H1 (cell line): ENCODE results near the gene ZNF831. TPM values are rescaled to one million over a fixed set of nuclear protein-coding genes. Genes with fewer than 3 reads are reported as not detected.

Experiments used
- ASH2L ChIP-seq: fragments of 200-600, 300-600 bp; sonication (generic); IDR thresholded peaks from one replicate; pipeline ENCODE4 v1.7.1; 2017; ENCODE audit warnings: low read length
- CTBP2 ChIP-seq: IDR thresholded peaks from 2 replicates; pipeline ENCODE4 v1.7.0; 2011; ENCODE audit warnings: borderline replicate concordance, mild to moderate bottlenecking, moderate library complexity, mixed read lengths, low read length; ENCODE audit not compliant: insufficient read depth, insufficient read length
- EZH2 ChIP-seq: fragments of 200-600 bp; sonication (generic); IDR thresholded peaks from 2 replicates; pipeline ENCODE4 v1.7.1; 2012; ENCODE audit warnings: low read depth, mild to moderate bottlenecking, moderate library complexity, low read length, inconsistent platforms; ENCODE audit not compliant: severe bottlenecking
- GTF2F1 ChIP-seq: IDR thresholded peaks from 2 replicates; pipeline ENCODE4 v1.6.1; 2012; ENCODE audit warnings: low read depth, low read length, improper control_type of control experiment, borderline replicate concordance
- JUN ChIP-seq: IDR thresholded peaks from 2 replicates; pipeline ENCODE4 v1.6.1; 2011; ENCODE audit warnings: low read depth, mild to moderate bottlenecking, improper control_type of control experiment, low read length
- SUZ12 ChIP-seq: fragments of 200-600 bp; sonication (generic); IDR thresholded peaks from 2 replicates; pipeline ENCODE4 v1.6.1; 2012; ENCODE audit warnings: mild to moderate bottlenecking, inconsistent platforms, low read length, moderate library complexity, mixed read lengths
- TAF1 ChIP-seq: IDR thresholded peaks from 2 replicates; pipeline ENCODE4 v1.6.1; 2011; ENCODE audit warnings: mild to moderate bottlenecking, low read depth, low read length
- polyA plus RNA-seq, 7 experiments: library from polyadenylated mRNA; depleted of rRNA in 3 of 7; stranded (reverse) in 5 of 7; unstranded in 2 of 7; fragments of >200 nt in 5 of 7; fragments of 200-250 nt in 2 of 7; gene quantifications; 1 replicate in 5 of 7; 2 replicates in 1 of 7; 4 replicates in 1 of 7; pipeline versions ENCODE4 v1.2.1 to v1.2.3, GENCODE V29; 2011 to 2013; ENCODE audit warnings: missing spikeins in 2 of 7, mixed read lengths in 2 of 7
- total RNA-seq: library from RNA; stranded (reverse); fragmentation: NEBNext Ultra II Directional; extraction: Animal tissue kit (Norgen Biotek cat#: 25700); gene quantifications from 2 replicates; pipeline ENCODE4 v1.2.1, GENCODE V29; 2021

The ZNF831 gene
- total and polyA plus RNA-seq, 2 of the 8 experiments (the other 6 are each of a cell fraction or from before 2014, with no cell fraction given): not detected

- TF ChIP-seq JUN (no peak), EZH2 (peak; percentile 7), GTF2F1 (no peak), CTBP2 (no peak), ASH2L (peak; percentile 72), SUZ12 (no peak), TAF1 (0 out of 2 replicates have a peak, but pooled peaks have one; percentile 19)
- TF ChIP-seq, all 59 proteins: peak for 8
Measured at GRCh38 chr20:59222253-59223181, 58.9 kb downstream of the ZNF831 start (continued).
